Fibroblast of mammary gland (primary cell): Measurements from ENCODE around the gene DUSP28.

ENCODE experiments used
- DNase-seq: peaks from one replicate; pipeline ENCODE4 v3.0.0-alpha.2; 2010; ENCODE audit warnings: low read depth
- H3K4me3 ChIP-seq: 2 replicates; pipeline ENCODE4 v1.5.1; 2011; ENCODE audit warnings: low read depth, mild to moderate bottlenecking, low read length, moderate library complexity; ENCODE audit not compliant: control insufficient read depth
- TF ChIP-seq, protein P1 (sequence below): conservative IDR thresholded peaks from 2 replicates; pipeline ENCODE4 v1.5.1; 2011; ENCODE audit warnings: low read depth, low read length, inconsistent platforms; ENCODE audit not compliant: control insufficient read depth, insufficient read depth

Gene DUSP28

DNA sequence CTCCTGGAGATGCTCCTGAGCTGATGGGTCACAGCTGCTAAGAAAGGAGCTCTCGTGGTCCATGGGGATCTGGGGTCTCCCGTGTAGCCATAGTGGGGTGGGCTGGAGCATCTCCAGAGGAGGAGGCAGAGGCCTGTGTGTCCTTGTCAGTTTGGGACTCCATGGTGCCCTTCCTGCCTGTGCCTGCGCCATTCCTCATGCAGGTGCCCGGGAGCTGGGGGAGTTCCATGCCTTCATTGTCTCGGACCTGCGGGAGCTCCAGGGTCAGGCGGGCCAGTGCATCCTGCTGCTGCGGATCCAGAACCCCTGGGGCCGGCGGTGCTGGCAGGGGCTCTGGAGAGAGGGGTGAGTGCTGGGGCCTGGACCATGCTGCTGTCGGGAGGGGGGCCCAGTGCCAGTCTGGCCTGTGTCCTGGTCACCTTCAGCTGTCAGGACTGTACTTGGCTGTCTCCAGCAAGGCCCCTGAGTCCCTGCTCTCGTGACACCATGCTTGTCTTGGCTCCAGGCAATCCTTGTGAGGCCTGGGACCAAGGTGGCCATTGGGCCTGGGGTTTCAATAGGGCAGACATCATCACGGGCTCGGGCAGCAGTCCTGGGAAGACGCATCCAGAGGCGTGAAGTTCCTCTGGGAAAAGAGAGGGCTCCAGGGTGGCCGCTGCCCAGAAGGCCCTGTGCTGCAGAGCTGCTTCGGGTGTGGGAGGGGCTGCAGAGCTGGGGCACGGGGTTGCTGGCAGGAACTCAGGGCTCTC, 33.7 kb downstream of the DUSP28 start:
- TF ChIP-seq, protein P1, sequence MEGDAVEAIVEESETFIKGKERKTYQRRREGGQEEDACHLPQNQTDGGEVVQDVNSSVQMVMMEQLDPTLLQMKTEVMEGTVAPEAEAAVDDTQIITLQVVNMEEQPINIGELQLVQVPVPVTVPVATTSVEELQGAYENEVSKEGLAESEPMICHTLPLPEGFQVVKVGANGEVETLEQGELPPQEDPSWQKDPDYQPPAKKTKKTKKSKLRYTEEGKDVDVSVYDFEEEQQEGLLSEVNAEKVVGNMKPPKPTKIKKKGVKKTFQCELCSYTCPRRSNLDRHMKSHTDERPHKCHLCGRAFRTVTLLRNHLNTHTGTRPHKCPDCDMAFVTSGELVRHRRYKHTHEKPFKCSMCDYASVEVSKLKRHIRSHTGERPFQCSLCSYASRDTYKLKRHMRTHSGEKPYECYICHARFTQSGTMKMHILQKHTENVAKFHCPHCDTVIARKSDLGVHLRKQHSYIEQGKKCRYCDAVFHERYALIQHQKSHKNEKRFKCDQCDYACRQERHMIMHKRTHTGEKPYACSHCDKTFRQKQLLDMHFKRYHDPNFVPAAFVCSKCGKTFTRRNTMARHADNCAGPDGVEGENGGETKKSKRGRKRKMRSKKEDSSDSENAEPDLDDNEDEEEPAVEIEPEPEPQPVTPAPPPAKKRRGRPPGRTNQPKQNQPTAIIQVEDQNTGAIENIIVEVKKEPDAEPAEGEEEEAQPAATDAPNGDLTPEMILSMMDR, result no peak
- no peak for DNase-seq
- no peak overlapping the region for H3K4me3 ChIP-seq

DNA sequence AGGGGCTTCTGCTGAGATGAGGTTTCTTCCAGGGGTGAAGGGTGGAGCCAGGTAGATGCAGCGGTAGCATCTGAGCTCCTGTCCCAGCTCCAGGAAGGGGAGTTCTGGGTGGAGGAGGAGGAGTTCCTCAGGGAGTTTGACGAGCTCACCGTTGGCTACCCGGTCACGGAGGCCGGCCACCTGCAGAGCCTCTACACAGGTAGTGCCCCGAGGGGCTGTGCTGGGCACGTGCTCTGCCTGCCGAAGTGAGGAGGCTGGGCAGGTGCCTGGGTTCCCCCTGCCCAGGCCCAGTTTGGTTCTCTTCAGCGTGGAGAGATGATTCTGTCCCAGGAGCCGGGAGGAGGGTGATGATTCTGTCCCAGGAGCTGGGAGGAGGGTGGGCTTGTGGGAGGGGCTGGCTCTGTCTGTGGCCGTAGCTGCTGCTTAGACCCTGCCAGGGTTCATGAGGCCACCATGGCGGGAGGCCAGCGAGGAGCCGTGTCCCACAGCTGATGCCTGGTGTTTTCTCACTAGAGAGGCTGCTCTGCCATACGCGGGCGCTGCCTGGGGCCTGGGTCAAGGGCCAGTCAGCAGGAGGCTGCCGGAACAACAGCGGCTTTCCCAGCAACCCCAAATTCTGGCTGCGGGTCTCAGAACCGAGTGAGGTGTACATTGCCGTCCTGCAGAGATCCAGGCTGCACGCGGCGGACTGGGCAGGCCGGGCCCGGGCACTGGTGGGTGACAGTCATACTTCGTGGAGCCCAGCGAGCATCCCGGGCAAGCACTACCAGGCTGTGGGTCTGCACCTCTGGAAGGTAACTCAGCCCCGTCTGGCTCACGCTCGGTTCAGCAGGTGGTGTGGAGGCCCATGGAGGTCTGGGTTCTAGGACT, 34.6 kb downstream of the DUSP28 start:
- H3K4me3 ChIP-seq, result no peak overlapping the region
- DNase-seq, result no peak
- TF ChIP-seq, protein P1, result no peak

DNA sequence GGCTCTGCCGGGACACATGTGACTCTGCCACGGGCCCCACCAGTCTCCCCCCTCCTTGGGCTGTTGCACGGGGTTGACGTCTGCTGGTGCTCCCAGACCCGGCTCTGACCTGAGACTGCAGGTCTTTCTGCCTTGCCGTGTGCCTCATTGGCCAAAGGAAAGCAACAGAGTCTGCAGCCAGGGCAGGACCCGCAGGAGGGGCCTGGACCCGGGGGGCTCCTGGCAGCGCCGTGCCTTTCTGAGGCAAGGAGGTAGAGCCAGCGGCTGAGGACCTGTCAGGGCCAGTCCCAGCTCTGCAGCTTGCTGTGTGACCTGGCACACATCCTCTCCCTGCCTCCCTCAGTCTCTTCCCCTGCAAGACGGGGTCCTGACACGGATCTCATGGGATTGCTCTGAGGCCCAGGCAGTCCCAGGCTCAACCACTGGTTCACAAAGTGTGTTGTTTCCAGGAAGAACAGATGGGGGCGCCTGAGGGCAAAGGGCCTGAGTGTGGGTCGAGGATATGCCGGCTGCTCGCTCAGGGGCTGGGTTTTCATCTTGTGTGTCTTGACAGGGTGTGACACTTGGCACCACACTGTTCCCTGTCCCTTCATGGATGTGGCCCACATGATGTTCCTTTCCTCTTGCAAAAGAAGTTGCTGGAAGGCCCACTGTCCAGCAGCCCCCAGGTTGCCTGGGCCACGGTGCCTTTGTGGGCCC, 35.4 kb downstream of the DUSP28 start:
- TF ChIP-seq, protein P1, result peak; percentile 31
- DNase-seq, result no peak
- H3K4me3 ChIP-seq, result no peak overlapping the region

DNA sequence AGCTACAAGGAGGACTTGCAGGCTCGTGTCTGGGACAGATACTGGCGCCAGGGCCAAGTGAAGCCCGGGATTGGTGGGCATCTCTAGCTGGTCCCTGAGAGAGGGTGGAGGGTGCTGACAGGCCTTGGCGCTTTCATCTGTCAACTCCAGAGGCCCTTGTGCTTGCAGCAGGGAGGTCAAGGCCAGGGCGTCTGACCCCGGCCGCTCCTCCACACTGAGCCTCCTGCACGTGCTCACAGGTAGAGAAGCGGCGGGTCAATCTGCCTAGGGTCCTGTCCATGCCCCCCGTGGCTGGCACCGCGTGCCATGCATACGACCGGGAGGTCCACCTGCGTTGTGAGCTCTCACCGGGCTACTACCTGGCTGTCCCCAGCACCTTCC, 35.9 kb downstream of the DUSP28 start:
- no peak for DNase-seq
- TF ChIP-seq, protein P1, result no peak
- no peak overlapping the region for H3K4me3 ChIP-seq

DNA sequence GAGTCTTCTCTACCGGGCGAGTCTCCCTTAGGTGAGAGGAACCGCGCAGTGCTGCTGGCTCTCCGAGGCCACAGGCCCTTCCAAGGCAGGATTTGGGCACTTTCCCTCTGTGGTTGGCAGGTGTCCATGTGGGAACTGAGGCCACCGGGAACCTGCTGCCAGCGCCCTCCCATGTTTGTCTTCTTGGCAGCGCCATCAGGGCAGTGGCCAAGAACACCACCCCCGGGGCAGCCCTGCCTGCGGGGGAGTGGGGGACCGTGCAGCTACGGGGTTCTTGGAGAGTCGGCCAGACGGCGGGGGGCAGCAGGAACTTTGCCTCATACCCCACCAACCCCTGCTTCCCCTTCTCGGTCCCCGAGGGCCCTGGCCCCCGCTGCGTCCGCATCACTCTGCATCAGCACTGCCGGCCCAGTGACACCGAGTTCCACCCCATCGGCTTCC, 36.4 kb downstream of the DUSP28 start:
- no peak for DNase-seq
- TF ChIP-seq, protein P1, result no peak

DNA sequence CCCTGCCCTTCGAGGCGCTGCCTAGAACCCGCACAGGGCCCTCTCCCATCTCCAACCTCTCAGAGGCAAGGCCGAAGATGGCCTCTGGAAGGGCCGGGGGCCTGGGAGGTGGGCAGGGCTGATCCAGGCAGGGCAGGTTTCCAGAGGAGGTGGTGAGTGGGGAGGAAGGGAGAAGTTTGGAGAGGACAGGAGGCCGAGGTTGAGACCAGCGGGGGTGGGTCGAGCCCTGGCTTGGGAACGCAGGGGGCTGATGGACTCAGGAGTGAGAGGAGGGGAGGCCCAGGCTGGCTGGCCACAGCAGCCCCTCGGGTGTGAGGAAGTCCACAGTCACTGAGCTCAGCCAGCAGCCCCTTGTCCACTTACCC, 36.9 kb downstream of the DUSP28 start:
- no peak for DNase-seq
- H3K4me3 ChIP-seq, result no peak overlapping the region
- TF ChIP-seq, protein P1, result no peak

More for the DNA sequence above, 36.4 kb downstream of the DUSP28 start:
- no peak overlapping the region for H3K4me3 ChIP-seq
